ENCODE results near the gene IFNA6.
A peak's percentile ranks its signal among the peaks of the same experiment; 100 is the strongest.

IFNA6 gene

GRCh38 chr9:21333226-21333625, 17.5 kb downstream of the IFNA6 start:
- peak; percentile 44 for FAIRE-seq
- DNase-seq (ENCODE audit: extremely low spot score, insufficient read length, low read depth) = no peak

GRCh38 chr9:21331676-21332402, 18.8 kb downstream of the IFNA6 start:
- FAIRE-seq = no peak

GRCh38 chr9:21326526-21327139, 24.1 kb downstream of the IFNA6 start:
- no peak for DNase-seq (ENCODE audit: extremely low spot score, insufficient read length, low read depth)
- FAIRE-seq = peak; percentile 91

More at GRCh38 chr9:21331676-21332402, 18.8 kb downstream of the IFNA6 start:
- no peak for DNase-seq (ENCODE audit: extremely low spot score, insufficient read length, low read depth)

- DNase-seq (ENCODE audit: extremely low spot score, insufficient read length, low read depth) (no peak), FAIRE-seq (no peak)
These were observed 26.6 kb downstream of the IFNA6 start for GRCh38 chr9:21324047-21324446.

GRCh38 chr9:21322911-21323461, 27.7 kb downstream of the IFNA6 start:
- no peak for FAIRE-seq

GRCh38 chr9:21320465-21320864, 30.2 kb downstream of the IFNA6 start:
- DNase-seq (ENCODE audit: extremely low spot score, insufficient read length, low read depth) (no peak), FAIRE-seq (no peak)

More at GRCh38 chr9:21322911-21323461, 27.7 kb downstream of the IFNA6 start:
- no peak for DNase-seq (ENCODE audit: extremely low spot score, insufficient read length, low read depth)

- FAIRE-seq (peak; percentile 70), DNase-seq (ENCODE audit: extremely low spot score, insufficient read length, low read depth) (no peak)
These were observed 32.4 kb downstream of the IFNA6 start for GRCh38 chr9:21317956-21318923.

- FAIRE-seq (no peak), DNase-seq (ENCODE audit: extremely low spot score, insufficient read length, low read depth) (no peak)
These were observed 33.8 kb downstream of the IFNA6 start for GRCh38 chr9:21316860-21317259.

GRCh38 chr9:21316032-21316842, 34.5 kb downstream of the IFNA6 start:
- peak; percentile 45 for FAIRE-seq
- DNase-seq (ENCODE audit: extremely low spot score, insufficient read length, low read depth) = no peak

GRCh38 chr9:21314152-21314551, 36.5 kb downstream of the IFNA6 start:
- no peak for FAIRE-seq

GRCh38 chr9:21311889-21312288, 38.8 kb downstream of the IFNA6 start:
- DNase-seq (ENCODE audit: extremely low spot score, insufficient read length, low read depth) (no peak), FAIRE-seq (peak; percentile 68)

More at GRCh38 chr9:21314152-21314551, 36.5 kb downstream of the IFNA6 start:
- no peak for DNase-seq (ENCODE audit: extremely low spot score, insufficient read length, low read depth)

GRCh38 chr9:21305213-21305612, 45.5 kb downstream of the IFNA6 start, which contains the start of gene IFNA5:
Gene IFNA5, minus strand, starts transcription at chr9:21305313. Its CDS starts 57 bp downstream, at chr9:21305256.
- no peak for DNase-seq (ENCODE audit: extremely low spot score, insufficient read length, low read depth)
- no peak for FAIRE-seq
